ENCODE data around the gene ACOT7.

DNA sequence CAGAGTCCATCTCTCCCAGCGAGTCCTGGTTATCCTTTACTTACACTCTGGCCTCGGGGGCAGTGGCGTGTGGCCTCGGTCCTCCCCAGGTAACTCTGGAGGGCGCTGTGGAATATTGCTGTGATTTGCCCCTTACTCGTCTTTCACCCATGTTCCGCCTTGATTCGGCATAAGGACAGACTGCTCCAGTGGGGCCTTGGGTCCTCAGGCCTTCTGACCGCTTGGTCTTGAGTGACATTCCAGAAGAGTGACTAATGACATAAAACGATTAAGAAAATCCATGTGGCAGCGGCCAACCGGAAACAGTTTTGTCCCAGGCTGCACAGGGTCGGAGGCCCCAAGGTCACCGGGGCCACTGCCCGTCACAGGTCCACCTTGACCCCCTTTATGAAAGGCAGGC, 168.8 kb downstream of the ACOT7 start:
- TF ChIP-seq, protein P1, sequence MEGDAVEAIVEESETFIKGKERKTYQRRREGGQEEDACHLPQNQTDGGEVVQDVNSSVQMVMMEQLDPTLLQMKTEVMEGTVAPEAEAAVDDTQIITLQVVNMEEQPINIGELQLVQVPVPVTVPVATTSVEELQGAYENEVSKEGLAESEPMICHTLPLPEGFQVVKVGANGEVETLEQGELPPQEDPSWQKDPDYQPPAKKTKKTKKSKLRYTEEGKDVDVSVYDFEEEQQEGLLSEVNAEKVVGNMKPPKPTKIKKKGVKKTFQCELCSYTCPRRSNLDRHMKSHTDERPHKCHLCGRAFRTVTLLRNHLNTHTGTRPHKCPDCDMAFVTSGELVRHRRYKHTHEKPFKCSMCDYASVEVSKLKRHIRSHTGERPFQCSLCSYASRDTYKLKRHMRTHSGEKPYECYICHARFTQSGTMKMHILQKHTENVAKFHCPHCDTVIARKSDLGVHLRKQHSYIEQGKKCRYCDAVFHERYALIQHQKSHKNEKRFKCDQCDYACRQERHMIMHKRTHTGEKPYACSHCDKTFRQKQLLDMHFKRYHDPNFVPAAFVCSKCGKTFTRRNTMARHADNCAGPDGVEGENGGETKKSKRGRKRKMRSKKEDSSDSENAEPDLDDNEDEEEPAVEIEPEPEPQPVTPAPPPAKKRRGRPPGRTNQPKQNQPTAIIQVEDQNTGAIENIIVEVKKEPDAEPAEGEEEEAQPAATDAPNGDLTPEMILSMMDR (IDR thresholded peaks at IDR 0.05): no peak
- TF ChIP-seq POLR2A (IDR thresholded peaks at IDR 0.05): no peak

All from esophagus squamous epithelium (tissue), 4 donors.